ENCODE measurements around the gene COL23A1. TPM values are rescaled to one million over a fixed set of nuclear protein-coding genes. Genes with fewer than 3 reads are reported as not detected.

Gene COL23A1
- total RNA-seq, 1 experiment from 2014 or later: not detected

GRCh38 chr5:178297751-178298150, 292.4 kb downstream of the COL23A1 start:
- TF ChIP-seq CTCF (IDR thresholded peaks at IDR 0.05; ENCODE audit: unreplicated experiment): no peak
- no peak overlapping the region for H3K27ac Mint-ChIP-seq (ENCODE audit: unreplicated experiment)
- no peaks in the 10 kb centered on the region for H3K36me3 Mint-ChIP-seq (ENCODE audit: insufficient read depth, unreplicated experiment)
- H3K9me3 Mint-ChIP-seq (ENCODE audit: low read depth, unreplicated experiment): no peaks in the 10 kb centered on the region
- H3K4me1 Mint-ChIP-seq (ENCODE audit: low read depth, unreplicated experiment): no peaks in the 10 kb centered on the region
- DNase-seq: no peak
- no TSS peak for BruUV-seq (replicated peaks)
- no peak overlapping the region for H3K4me3 Mint-ChIP-seq (ENCODE audit: low read depth, unreplicated experiment)
- intact Hi-C loops (cut with micrococcal nuclease; ENCODE audit: unreplicated experiment): no loop called here
- H3K27me3 Mint-ChIP-seq (ENCODE audit: unreplicated experiment): peaks cover 37% of the 10 kb centered on the region
- CTCF ChIA-PET: no interaction called here

GRCh38 chr5:178296066-178296465, 294.1 kb downstream of the COL23A1 start:
- H3K36me3 Mint-ChIP-seq (ENCODE audit: insufficient read depth, unreplicated experiment): no peaks in the 10 kb centered on the region
- no peak for TF ChIP-seq CTCF (IDR thresholded peaks at IDR 0.05; ENCODE audit: unreplicated experiment)
- DNase-seq: no peak
- intact Hi-C loops (cut with micrococcal nuclease; ENCODE audit: unreplicated experiment): no loop called here
- no peaks in the 10 kb centered on the region for H3K9me3 Mint-ChIP-seq (ENCODE audit: low read depth, unreplicated experiment)
- H3K27me3 Mint-ChIP-seq (ENCODE audit: unreplicated experiment): peaks cover 44% of the 10 kb centered on the region
- H3K4me1 Mint-ChIP-seq (ENCODE audit: low read depth, unreplicated experiment): no peaks in the 10 kb centered on the region
- no peak overlapping the region for H3K4me3 Mint-ChIP-seq (ENCODE audit: low read depth, unreplicated experiment)
- no peak overlapping the region for H3K27ac Mint-ChIP-seq (ENCODE audit: unreplicated experiment)
- CTCF ChIA-PET: no interaction called here
- BruUV-seq (replicated peaks): no TSS peak

- Mint-ChIP-seq H3K36me3 (ENCODE audit: insufficient read depth, unreplicated experiment) (no peaks in the 10 kb centered on the region), H3K27ac (ENCODE audit: unreplicated experiment) (no peak overlapping the region), H3K4me3 (ENCODE audit: low read depth, unreplicated experiment) (no peak overlapping the region), H3K9me3 (ENCODE audit: low read depth, unreplicated experiment) (no peaks in the 10 kb centered on the region), H3K27me3 (ENCODE audit: unreplicated experiment) (peaks cover 44% of the 10 kb centered on the region), H3K4me1 (ENCODE audit: low read depth, unreplicated experiment) (no peaks in the 10 kb centered on the region)
- intact Hi-C loops (cut with micrococcal nuclease; ENCODE audit: unreplicated experiment): no loop called here
- no peak for TF ChIP-seq CTCF (IDR thresholded peaks at IDR 0.05; ENCODE audit: unreplicated experiment)
- CTCF ChIA-PET: no interaction called here
- DNase-seq: no peak
- no TSS peak for BruUV-seq (replicated peaks)
Measured at GRCh38 chr5:178295589-178295988, 294.6 kb downstream of the COL23A1 start.

GRCh38 chr5:178293815-178294214, 296.4 kb downstream of the COL23A1 start:
- no peaks in the 10 kb centered on the region for H3K9me3 Mint-ChIP-seq (ENCODE audit: low read depth, unreplicated experiment)
- no peak overlapping the region for H3K27ac Mint-ChIP-seq (ENCODE audit: unreplicated experiment)
- DNase-seq: no peak
- CTCF ChIA-PET: no interaction called here
- H3K27me3 Mint-ChIP-seq (ENCODE audit: unreplicated experiment): peaks cover 59% of the 10 kb centered on the region
- H3K4me1 Mint-ChIP-seq (ENCODE audit: low read depth, unreplicated experiment): no peaks in the 10 kb centered on the region
- no TSS peak for BruUV-seq (replicated peaks)
- intact Hi-C loops (cut with micrococcal nuclease; ENCODE audit: unreplicated experiment): no loop called here
- H3K36me3 Mint-ChIP-seq (ENCODE audit: insufficient read depth, unreplicated experiment): no peaks in the 10 kb centered on the region
- H3K4me3 Mint-ChIP-seq (ENCODE audit: low read depth, unreplicated experiment): no peak overlapping the region
- no peak for TF ChIP-seq CTCF (IDR thresholded peaks at IDR 0.05; ENCODE audit: unreplicated experiment)

- no peak for TF ChIP-seq CTCF (IDR thresholded peaks at IDR 0.05; ENCODE audit: unreplicated experiment)
- no peaks in the 10 kb centered on the region for H3K36me3 Mint-ChIP-seq (ENCODE audit: insufficient read depth, unreplicated experiment)
- H3K27me3 Mint-ChIP-seq (ENCODE audit: unreplicated experiment): peaks cover 63% of the 10 kb centered on the region
- CTCF ChIA-PET: no interaction called here
- DNase-seq: no peak
- H3K4me1 Mint-ChIP-seq (ENCODE audit: low read depth, unreplicated experiment): no peaks in the 10 kb centered on the region
- no TSS peak for BruUV-seq (replicated peaks)
- intact Hi-C loops (cut with micrococcal nuclease; ENCODE audit: unreplicated experiment): no loop called here
- H3K4me3 Mint-ChIP-seq (ENCODE audit: low read depth, unreplicated experiment): no peak overlapping the region
- no peak overlapping the region for H3K27ac Mint-ChIP-seq (ENCODE audit: unreplicated experiment)
- no peaks in the 10 kb centered on the region for H3K9me3 Mint-ChIP-seq (ENCODE audit: low read depth, unreplicated experiment)
Measured at GRCh38 chr5:178293400-178293799, 296.8 kb downstream of the COL23A1 start.
